Upper lobe of left lung (tissue), 4 donors: ENCODE results near the gene CHSY3.

Experiments used
- CTCF ChIP-seq, 6 experiments: fragments of 450-650 bp in 4 of 6; fragments of 200-600 bp in 2 of 6; sonication (generic) in 2 of 6; IDR thresholded peaks; one replicate each; pipeline ENCODE4 v1.5.1; 2016 to 2019; ENCODE audit warnings: antibody characterized with exemption in 6 of 6
- POLR2A ChIP-seq, 4 donors: fragments of 450-650 bp; IDR thresholded peaks; one replicate each; pipeline ENCODE4 v1.5.1; 2016 to 2017; ENCODE audit warnings: antibody characterized with exemption in 4 of 4, mild to moderate bottlenecking in 2 of 4

DNA sequence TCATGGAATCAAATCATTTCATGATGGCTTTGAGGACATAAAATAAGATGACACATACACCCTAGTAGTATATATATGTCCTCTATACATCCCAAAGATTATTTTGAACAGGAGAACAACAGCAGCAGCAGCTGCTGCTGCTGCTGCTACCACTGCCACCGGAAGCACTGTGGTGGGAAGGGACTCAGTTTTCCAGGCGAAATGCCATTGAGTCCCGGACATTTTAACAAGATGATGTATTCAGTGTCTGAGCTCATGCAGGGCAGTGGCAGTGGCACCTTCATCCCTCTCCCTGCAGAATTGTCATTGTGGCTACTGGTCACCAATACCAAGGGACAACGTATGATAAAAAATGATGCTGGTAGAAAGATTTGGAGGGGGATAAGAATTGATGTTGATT, 151.3 kb downstream of the CHSY3 start:
- TF ChIP-seq POLR2A (IDR thresholded peaks at IDR 0.05) = no peak
- no peak for TF ChIP-seq CTCF (IDR thresholded peaks at IDR 0.05)
